GM10266 (cell line): ENCODE results near the gene MACROD2.

Experiments used
- DNase-seq: peaks from one replicate; pipeline ENCODE4 v3.0.0; 2012; ENCODE audit errors: extremely low spot score
- TF ChIP-seq, protein P1 (sequence below): IDR thresholded peaks from 2 replicates; pipeline ENCODE4 v1.5.1; 2012; ENCODE audit warnings: mild to moderate bottlenecking, low read depth; ENCODE audit not compliant: control insufficient read depth, insufficient read depth; ENCODE audit errors: missing control alignments

Gene MACROD2

DNA sequence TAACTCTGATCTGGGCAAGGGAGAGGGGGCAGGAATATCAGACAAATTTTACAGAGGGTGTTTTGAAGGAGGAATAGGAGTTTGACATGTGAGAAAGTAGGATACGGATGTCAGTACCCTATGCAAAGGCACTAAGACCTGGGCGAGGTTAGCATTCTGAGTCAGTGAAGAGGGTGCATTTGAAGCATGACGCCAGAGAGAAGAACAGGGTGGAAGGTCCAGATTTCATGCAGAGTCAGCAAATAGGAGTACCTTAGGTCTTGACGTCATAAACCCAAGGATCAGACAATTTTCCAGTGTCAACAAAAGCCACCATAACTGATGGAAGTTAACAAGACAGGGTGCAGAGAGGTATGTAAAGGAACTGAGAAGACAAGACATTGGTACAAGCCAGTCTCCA lies 1738.7 kb downstream of the MACROD2 start:
- DNase-seq = no peak
- TF ChIP-seq, protein P1, sequence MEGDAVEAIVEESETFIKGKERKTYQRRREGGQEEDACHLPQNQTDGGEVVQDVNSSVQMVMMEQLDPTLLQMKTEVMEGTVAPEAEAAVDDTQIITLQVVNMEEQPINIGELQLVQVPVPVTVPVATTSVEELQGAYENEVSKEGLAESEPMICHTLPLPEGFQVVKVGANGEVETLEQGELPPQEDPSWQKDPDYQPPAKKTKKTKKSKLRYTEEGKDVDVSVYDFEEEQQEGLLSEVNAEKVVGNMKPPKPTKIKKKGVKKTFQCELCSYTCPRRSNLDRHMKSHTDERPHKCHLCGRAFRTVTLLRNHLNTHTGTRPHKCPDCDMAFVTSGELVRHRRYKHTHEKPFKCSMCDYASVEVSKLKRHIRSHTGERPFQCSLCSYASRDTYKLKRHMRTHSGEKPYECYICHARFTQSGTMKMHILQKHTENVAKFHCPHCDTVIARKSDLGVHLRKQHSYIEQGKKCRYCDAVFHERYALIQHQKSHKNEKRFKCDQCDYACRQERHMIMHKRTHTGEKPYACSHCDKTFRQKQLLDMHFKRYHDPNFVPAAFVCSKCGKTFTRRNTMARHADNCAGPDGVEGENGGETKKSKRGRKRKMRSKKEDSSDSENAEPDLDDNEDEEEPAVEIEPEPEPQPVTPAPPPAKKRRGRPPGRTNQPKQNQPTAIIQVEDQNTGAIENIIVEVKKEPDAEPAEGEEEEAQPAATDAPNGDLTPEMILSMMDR = no peak

DNA sequence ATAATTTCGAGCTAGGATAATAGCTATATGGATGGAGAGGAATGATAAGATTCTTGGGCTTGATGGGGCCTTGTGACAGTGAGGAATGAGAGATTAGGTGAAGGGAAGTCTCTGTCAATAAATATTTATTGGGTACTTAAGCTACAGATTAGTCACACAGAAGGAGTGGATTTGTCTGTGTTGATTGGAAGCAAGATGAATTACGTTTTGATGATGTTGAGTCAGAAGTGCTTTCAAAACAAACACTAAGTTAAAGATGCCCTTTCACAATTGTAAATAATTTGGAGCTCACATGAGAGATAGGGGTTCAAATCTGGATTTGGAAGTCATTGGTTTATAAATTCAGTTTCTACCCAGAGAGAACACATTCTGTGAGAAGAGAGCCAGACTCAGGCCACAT lies 1743.7 kb downstream of the MACROD2 start:
- TF ChIP-seq, protein P1 = no peak
- no peak for DNase-seq

DNA sequence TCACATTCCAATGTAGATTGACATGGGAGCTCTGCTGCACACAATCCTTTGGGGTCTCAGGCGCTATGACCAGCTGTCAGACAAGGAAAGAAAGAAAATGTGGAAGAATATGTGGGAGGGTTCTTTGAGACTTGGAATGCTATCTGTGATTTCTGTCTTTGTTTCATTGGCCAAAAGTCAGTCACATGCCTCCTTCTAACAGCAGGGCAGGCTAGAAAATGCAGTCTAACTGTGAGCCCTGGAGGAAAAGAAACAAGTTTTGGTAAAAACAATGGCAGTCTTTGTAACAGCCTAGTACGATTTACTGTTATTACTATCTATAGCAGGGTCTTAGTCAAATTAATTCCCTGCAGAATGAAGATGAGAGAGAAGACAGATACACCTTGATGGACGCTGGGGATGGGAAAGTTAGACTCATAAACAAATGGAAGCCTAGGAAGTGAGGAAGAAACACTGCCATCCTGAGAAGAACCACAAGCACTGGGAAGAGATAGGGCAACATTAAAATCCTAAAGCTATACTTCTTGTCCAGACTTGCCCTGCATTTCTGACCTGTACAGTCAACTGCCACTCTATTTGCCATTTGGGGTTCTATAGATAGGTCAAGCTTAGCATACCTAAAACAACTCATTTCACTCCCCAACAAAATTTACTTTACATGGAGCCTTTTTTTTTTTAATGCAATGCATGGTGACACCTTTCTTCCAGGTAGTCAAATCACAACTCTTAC lies 1744.9 kb downstream of the MACROD2 start:
- DNase-seq = no peak
- TF ChIP-seq, protein P1 = no peak

DNA sequence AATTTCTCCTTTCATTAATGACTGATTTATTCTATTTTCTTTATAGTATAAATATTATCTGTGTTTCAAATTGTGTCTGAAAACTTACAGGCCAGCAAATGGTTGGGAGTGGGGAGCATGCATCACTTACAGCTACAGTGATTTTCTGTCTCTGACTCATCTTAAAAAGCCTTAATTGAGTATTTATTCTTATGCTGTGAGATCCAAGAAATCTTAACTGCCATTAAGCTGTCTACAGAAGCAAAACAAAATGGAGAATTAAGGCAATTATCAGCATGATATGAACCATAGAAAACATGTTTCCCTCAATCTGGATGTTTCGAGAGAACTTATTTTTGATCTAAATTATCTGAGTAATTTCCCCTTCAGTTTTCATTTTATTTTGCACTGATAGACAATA lies 1746.8 kb downstream of the MACROD2 start:
- TF ChIP-seq, protein P1 = no peak
- no peak for DNase-seq

DNA sequence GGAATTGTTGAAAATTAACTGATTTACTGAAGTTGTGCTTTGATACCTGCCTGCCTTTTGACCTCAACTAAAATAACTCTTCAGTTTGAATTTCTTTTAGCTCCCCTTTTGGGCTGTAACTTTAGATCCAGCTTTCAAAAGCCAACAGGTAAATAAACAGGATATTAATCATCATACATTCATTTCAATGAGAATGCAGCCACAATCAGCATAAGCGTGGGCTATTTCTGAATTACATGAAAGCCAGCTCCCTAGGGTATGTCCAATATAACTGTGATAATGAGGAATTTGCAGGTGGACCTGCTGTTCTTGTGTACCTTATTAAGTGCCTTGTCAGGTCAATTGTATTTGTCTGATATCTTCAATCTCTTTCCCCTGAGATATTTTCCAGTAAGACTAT lies 1747.3 kb downstream of the MACROD2 start:
- no peak for DNase-seq
- TF ChIP-seq, protein P1 = no peak

DNA sequence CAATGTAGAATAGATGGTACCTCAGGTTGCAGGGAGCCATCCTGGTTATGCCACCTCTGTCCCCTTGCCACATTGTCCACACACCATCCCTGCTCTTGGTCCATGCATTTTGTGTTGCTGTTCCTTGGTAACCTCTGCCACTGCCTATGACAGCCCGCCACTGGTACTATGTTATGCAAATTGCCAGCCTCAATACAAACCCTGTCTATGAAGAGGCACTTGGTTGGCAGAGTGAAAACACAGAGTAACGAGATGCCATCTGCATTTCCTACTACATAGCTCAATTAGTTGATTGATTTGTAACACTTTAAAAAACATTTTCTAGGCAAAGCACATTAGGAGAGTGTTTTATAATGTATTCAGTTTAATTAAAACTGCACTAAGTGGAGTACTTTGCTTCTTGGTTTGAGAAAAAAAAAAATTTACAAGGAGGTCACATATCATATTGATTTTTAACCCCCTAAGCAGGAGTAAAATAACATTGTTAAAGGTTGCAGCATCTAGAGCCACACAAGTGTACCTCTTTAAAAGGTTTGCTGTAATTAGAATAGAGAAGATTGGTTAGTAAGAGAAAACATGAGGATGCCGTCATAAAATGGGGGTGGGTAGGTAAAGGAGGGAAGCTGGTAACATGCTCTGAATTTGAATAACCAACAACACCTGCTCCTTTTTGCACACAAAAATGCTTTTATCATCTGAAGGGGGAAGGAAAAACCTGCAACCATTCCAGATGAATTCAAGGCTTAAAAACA lies 1760.9 kb downstream of the MACROD2 start:
- TF ChIP-seq, protein P1 = no peak
- no peak for DNase-seq

DNA sequence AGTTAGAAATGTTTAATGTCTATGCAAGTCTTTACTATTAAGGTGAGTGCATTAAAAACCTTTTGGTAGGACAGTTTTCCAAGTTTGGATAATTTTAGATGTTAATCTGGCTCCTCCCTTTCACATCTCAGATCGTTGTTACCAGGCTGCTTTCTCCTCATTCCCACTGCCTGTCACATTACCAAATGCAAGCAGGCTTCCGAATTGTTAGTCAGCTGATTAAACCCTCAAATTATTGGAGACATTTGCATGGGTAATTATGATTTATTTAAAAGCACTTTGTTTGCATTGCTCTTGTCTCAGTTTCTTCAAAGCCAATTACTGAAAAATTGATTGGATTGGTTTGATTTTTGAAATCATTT lies 1761.4 kb downstream of the MACROD2 start:
- no peak for DNase-seq
- TF ChIP-seq, protein P1 = no peak
